ENCODE measurements around the gene NUDT14. TPM values are rescaled to one million over a fixed set of nuclear protein-coding genes. Genes with fewer than 3 reads are reported as not detected.

Gene NUDT14
- total and polyA plus RNA-seq, 2 of the 8 experiments (the other 6 are each of a cell fraction or from before 2014, with no cell fraction given) = 25.5 to 33.3 TPM

DNA sequence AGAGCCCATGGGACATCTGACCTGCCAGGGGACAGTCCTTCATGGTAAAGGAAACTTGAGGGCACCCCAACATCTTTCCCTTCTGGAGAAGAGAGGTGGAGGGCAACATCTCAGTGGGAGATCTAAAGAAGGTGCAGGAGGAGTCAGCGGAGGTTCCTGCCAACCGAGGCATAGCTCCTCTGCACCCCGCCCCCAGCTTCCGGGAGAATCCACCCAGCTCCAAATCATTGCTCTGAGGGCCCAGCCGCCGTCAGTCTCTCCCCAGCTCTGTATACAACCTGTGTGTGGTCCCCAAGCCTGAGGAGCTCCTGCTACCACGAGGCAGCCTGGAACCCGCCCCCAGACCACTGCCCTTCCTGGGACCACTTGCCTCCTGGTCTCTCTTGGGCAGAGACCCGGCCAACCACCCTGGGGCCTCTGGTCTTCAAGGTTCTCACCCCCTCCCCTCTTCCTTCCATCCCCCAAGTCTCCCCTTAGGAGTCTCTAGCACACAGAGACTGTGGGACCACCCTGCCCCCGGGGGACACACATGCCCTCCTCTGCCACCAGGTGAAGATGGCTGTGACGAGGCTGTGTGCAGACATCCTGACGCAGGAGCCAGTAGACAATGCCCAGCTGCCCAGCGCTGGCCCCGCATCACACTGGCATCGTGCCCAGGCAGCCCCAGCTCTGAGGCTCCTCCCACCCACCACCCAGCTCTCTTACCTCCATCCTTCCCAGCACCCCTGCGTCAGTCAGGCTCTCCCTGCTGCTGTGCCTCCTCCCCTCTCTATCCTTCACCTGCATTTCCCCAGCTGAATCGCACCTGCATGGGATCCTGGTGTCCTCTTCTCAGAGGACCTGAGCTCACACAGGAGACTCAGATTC is 13.0 kb upstream of the NUDT14 start (continued):
- TF ChIP-seq NRF1 (IDR thresholded peaks at IDR 0.05; ENCODE audit: low read depth, low read length) (no peak), RAD21 (IDR thresholded peaks at IDR 0.05 in 1 of 2, conservative IDR thresholded peaks at IDR 0.05 in 1 of 2; ENCODE audit: low read depth in 2 of 2, low read length in 2 of 2) (no peak)
